ENCODE data around the gene RTP3.
A peak's percentile ranks its signal among the peaks of the same experiment; 100 is the strongest.

Gene RTP3

DNA sequence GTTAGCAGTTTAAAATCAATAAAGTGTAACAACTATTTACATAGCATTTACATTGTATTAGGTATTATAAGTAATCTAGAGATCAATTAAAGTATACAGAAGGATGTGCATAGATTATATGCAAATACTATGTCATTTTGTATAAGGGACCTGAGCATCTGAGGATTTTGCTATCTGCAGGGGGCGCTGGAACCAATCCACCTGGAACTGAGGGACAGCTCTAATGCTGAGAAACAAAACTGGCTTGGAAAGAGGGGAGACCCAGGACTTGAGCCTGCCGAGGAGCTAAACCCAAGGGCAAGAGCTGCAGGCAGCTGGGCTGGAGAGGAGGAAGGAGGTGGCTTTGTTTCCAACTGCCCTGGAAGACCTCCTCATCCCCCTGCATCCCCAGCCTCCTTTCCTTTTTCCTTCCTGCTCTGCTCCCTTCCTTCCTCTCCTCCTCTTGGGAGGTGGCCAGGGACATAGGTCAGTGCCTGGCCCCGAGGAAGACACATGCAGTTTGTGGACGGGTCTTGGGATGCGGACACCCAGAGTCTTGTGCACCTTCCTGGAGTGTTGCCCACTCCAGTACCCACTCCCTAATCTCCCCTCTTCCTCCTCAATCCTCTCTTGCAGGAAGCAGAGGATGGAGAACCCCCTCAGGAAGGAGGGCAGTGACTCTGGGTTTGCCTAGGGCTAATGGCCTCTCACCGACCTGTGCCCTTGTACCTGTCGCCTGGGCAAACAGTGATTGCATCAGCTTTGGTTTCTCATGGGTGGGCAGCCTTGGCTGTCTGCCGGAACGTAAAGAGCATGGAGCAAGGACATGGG is 825 bp upstream of the RTP3 start:
- Histone ChIP-seq H3K4me2 (ENCODE audit: insufficient read depth, low read length) (no peak overlapping the region), H3K36me3 (ENCODE audit: insufficient read depth, low read length) (no peaks in the 10 kb centered on the region), H3K9ac (ENCODE audit: low read depth, low read length) (no peak overlapping the region), H3K4me3 (ENCODE audit: low read depth in 1 of 2, low read length in 2 of 2) (no peak overlapping the region), H2AFZ (ENCODE audit: low read depth, low read length) (no peak overlapping the region), H3K27ac (ENCODE audit: low read length) (peak overlapping the region; percentile 11; the same call in 1 of the 2 replicates), H3K4me1 (ENCODE audit: insufficient read depth, low read length) (peaks cover 34% of the 10 kb centered on the region), H3K79me2 (ENCODE audit: insufficient read depth, low read length) (no peaks in the 10 kb centered on the region), H3K9me3 (ENCODE audit: insufficient read depth, low read length, severe bottlenecking) (no peaks in the 10 kb centered on the region), H4K20me1 (ENCODE audit: insufficient read depth, low read length) (no peaks in the 10 kb centered on the region), H3K27me3 (ENCODE audit: insufficient read depth, low read length, poor library complexity) (no peaks in the 10 kb centered on the region)
- TF ChIP-seq EZH2 (IDR thresholded peaks at IDR 0.05; ENCODE audit: borderline replicate concordance, low read depth, low read length, severe bottlenecking), result no peak
- TF ChIP-seq, protein P1, sequence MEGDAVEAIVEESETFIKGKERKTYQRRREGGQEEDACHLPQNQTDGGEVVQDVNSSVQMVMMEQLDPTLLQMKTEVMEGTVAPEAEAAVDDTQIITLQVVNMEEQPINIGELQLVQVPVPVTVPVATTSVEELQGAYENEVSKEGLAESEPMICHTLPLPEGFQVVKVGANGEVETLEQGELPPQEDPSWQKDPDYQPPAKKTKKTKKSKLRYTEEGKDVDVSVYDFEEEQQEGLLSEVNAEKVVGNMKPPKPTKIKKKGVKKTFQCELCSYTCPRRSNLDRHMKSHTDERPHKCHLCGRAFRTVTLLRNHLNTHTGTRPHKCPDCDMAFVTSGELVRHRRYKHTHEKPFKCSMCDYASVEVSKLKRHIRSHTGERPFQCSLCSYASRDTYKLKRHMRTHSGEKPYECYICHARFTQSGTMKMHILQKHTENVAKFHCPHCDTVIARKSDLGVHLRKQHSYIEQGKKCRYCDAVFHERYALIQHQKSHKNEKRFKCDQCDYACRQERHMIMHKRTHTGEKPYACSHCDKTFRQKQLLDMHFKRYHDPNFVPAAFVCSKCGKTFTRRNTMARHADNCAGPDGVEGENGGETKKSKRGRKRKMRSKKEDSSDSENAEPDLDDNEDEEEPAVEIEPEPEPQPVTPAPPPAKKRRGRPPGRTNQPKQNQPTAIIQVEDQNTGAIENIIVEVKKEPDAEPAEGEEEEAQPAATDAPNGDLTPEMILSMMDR (IDR thresholded peaks at IDR 0.05; ENCODE audit: borderline replicate concordance, extremely low read depth, low read length, poor library complexity, severe bottlenecking), result peak; percentile 61
- ATAC-seq (ENCODE audit: insufficient read depth, low read depth), result peak; percentile 65; the same call in 2 of the 3 replicates
- DNase-seq, result peak; percentile 62

DNA sequence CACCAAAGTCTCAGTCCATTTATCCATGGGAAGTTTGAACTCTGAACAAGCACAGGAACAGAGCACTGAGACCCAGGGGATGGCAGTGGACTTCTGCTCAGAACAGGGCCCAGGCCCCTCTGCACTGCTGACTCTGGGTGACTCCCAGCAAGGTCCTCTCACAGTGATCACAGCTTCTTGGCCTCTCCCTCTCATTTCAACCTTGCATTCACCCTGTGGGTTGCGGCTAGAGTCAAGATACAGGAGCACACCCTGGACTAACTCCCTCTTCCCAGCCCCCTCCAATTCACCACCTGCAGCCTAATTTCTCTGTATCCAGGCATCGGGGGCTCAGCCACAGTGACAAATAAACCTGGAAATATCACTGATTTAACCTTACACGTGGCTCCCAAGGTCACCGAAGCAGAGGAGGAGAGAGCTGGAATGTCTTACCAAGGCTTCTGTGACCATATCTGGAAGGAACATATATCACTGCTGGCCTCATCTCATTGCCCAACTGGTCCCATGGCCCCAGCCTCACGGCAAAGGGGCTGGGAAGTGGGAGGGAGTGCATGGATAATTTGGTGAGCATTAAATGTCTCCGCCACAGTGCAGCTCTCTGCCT is 1.2 kb downstream of the RTP3 start:
- peak overlapping the region; percentile 23 for H3K27ac ChIP-seq (ENCODE audit: low read length)
- DNase-seq, result no peak
- peaks cover 38% of the 10 kb centered on the region for H3K4me1 ChIP-seq (ENCODE audit: insufficient read depth, low read length)
- H3K4me2 ChIP-seq (ENCODE audit: insufficient read depth, low read length), result no peak overlapping the region
- H3K9me3 ChIP-seq (ENCODE audit: insufficient read depth, low read length, severe bottlenecking), result no peaks in the 10 kb centered on the region
- peak; percentile 25; the same call in 2 of the 3 replicates for ATAC-seq (ENCODE audit: insufficient read depth, low read depth)
- peak overlapping the region; percentile 14 for H2AFZ ChIP-seq (ENCODE audit: low read depth, low read length)
- H3K27me3 ChIP-seq (ENCODE audit: insufficient read depth, low read length, poor library complexity), result no peaks in the 10 kb centered on the region
- no peaks in the 10 kb centered on the region for H4K20me1 ChIP-seq (ENCODE audit: insufficient read depth, low read length)
- no peak overlapping the region for H3K9ac ChIP-seq (ENCODE audit: low read depth, low read length)
- no peaks in the 10 kb centered on the region for H3K79me2 ChIP-seq (ENCODE audit: insufficient read depth, low read length)
- no peak overlapping the region for H3K4me3 ChIP-seq (ENCODE audit: low read depth in 1 of 2, low read length in 2 of 2)
- H3K36me3 ChIP-seq (ENCODE audit: insufficient read depth, low read length), result no peaks in the 10 kb centered on the region
- TF ChIP-seq EZH2 (IDR thresholded peaks at IDR 0.05; ENCODE audit: borderline replicate concordance, low read depth, low read length, severe bottlenecking), result no peak
- TF ChIP-seq, protein P1 (IDR thresholded peaks at IDR 0.05; ENCODE audit: borderline replicate concordance, extremely low read depth, low read length, poor library complexity, severe bottlenecking), result no peak

DNA sequence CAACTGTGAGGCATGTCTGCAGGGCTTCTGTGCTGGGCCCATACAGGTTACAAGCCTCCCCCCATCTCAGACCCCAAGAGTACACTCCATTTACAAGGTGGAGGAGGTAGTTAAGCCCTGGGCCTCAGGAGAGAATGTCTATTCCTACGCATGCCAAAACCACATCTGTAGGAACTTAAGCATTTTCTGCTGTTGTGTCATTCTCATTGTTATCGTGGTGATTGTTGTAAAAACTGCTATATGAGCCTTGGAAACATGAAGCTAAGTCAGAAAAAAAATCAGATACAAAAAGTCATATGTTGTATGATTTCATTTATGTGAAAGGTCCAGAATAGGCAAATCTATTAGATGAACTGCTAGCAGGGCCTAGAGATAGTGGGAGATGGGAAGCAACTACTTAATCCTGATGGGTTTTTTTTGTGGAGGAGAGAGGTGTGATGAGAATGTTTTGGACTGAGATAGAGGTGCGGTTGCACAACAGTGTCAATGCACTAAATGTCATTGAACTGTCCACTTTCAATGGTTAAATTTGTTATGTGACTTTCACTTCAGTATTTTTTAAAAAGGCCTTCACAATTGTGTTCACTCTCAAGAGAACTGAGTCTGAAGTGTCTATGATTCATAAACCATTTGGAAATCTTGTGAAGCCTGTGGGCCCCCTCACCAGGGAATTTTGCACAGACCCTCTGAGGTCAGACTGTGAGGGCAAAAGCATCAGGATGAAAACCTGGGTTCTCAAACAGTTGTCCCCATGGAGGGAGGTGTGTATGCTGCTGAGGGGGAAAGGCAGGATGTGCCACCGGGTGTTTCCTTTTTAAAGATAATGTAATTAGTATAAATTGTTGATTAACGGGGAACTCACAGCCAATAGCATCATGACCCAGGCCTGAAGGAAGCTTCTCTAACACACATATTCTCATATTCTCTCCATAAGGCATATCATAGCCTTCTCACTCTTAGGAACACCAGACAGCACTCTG is 3.2 kb downstream of the RTP3 start:
- DNase-seq (no peak), ATAC-seq (ENCODE audit: insufficient read depth, low read depth) (peak; percentile 46; the same call in 1 of the 3 replicates)
- Histone ChIP-seq H3K4me3 (ENCODE audit: low read depth in 1 of 2, low read length in 2 of 2) (no peak overlapping the region), H2AFZ (ENCODE audit: low read depth, low read length) (no peak overlapping the region), H3K27ac (ENCODE audit: low read length) (peak overlapping the region; percentile 23; the same call in 1 of the 2 replicates), H3K79me2 (ENCODE audit: insufficient read depth, low read length) (no peaks in the 10 kb centered on the region), H3K9ac (ENCODE audit: low read depth, low read length) (no peak overlapping the region), H3K9me3 (ENCODE audit: insufficient read depth, low read length, severe bottlenecking) (no peaks in the 10 kb centered on the region), H3K4me1 (ENCODE audit: insufficient read depth, low read length) (peaks cover 34% of the 10 kb centered on the region), H3K4me2 (ENCODE audit: insufficient read depth, low read length) (no peak overlapping the region), H3K36me3 (ENCODE audit: insufficient read depth, low read length) (no peaks in the 10 kb centered on the region), H3K27me3 (ENCODE audit: insufficient read depth, low read length, poor library complexity) (no peaks in the 10 kb centered on the region), H4K20me1 (ENCODE audit: insufficient read depth, low read length) (no peaks in the 10 kb centered on the region)
- no peak for TF ChIP-seq EZH2 (IDR thresholded peaks at IDR 0.05; ENCODE audit: borderline replicate concordance, low read depth, low read length, severe bottlenecking)
- TF ChIP-seq, protein P1 (IDR thresholded peaks at IDR 0.05; ENCODE audit: borderline replicate concordance, extremely low read depth, low read length, poor library complexity, severe bottlenecking), result no peak

Measured in DND-41 (cell line).